SK-N-SH (cell line): Measurements from ENCODE around the gene MYO15B.

Experiments used
- CTCF ChIP-seq: fragments of 200-600 bp; sonication (generic); IDR thresholded peaks from 2 replicates; pipeline ENCODE4 v1.6.1; 2017; ENCODE audit warnings: antibody characterized with exemption, mild to moderate bottlenecking, moderate library complexity
- ELF1 ChIP-seq: IDR thresholded peaks from 2 replicates; pipeline ENCODE4 v1.4.0; 2012
- EP300 ChIP-seq, 2 experiments: IDR thresholded peaks; 2 replicates each; pipeline versions ENCODE4 v1.4.0 to v1.6.1; 2012; ENCODE audit warnings: borderline replicate concordance in 1 of 2, low read depth in 1 of 2, low read length in 1 of 2
- EZH2phosphoT487 ChIP-seq: fragments of 200-600 bp; sonication (generic); IDR thresholded peaks from 2 replicates; pipeline ENCODE4 v1.6.1; 2017; ENCODE audit warnings: low read depth, mixed run types, mild to moderate bottlenecking, antibody characterized with exemption, moderate library complexity, borderline replicate concordance
- IRF3 ChIP-seq: fragments of 150-350 bp; IDR thresholded peaks from 2 replicates; pipeline ENCODE4 v1.6.1; 2016; ENCODE audit warnings: mild to moderate bottlenecking, low read depth, low read length
- JUND ChIP-seq: IDR thresholded peaks from 2 replicates; pipeline ENCODE4 v1.4.0; 2012
- TAF1 ChIP-seq: IDR thresholded peaks from 2 replicates; pipeline ENCODE4 v1.6.1; 2012; ENCODE audit warnings: low read depth, mild to moderate bottlenecking, low read length, moderate library complexity, borderline replicate concordance
- TCF12 ChIP-seq: IDR thresholded peaks from 2 replicates; pipeline ENCODE4 v1.4.0; 2012
- YY1 ChIP-seq: IDR thresholded peaks from 2 replicates; pipeline ENCODE4 v1.4.0; 2012; ENCODE audit warnings: low read depth, mild to moderate bottlenecking

GRCh38 chr17:75561927-75562603, 25.5 kb upstream of the MYO15B start:
- TF ChIP-seq CTCF, result no peak; the same call in 1 of the 2 replicates
- TF ChIP-seq IRF3, result no peak
- no peak for TF ChIP-seq EP300 (IDR thresholded peaks at IDR 0.05; ENCODE audit: borderline replicate concordance in 1 of 2, low read depth in 1 of 2, low read length in 1 of 2)
- no peak for TF ChIP-seq JUND
- TF ChIP-seq ELF1, result no peak
- no peak for TF ChIP-seq TCF12
- TF ChIP-seq TAF1, result no peak
- no peak for TF ChIP-seq YY1
- TF ChIP-seq EZH2phosphoT487, result no peak
